Measurements from ENCODE around the gene IQCN.

IQCN gene

GRCh38 chr19:18317961-18318800 lies 43.9 kb upstream of the IQCN start:
- no peak overlapping the region for H3K4me3 ChIP-seq (replicated peaks in 1 of 2; ENCODE audit: low read depth in 2 of 2, low read length in 2 of 2)
- DNase-seq (ENCODE audit: low read depth in 2 of 2), result no peak

GRCh38 chr19:18313398-18313797 lies 39.1 kb upstream of the IQCN start:
- no peak for DNase-seq (ENCODE audit: low read depth in 2 of 2)
- H3K4me3 ChIP-seq (replicated peaks in 1 of 2; ENCODE audit: low read depth in 2 of 2, low read length in 2 of 2), result no peak overlapping the region
- no peak for TF ChIP-seq CTCF (IDR thresholded peaks at IDR 0.05; ENCODE audit: low read depth, low read length)

More at GRCh38 chr19:18317961-18318800, 43.9 kb upstream of the IQCN start:
- TF ChIP-seq CTCF (IDR thresholded peaks at IDR 0.05; ENCODE audit: low read depth, low read length), result no peak

GRCh38 chr19:18312092-18312534 lies 37.9 kb upstream of the IQCN start:
- no peak overlapping the region for H3K4me3 ChIP-seq (replicated peaks in 1 of 2; ENCODE audit: low read depth in 2 of 2, low read length in 2 of 2)
- TF ChIP-seq CTCF (IDR thresholded peaks at IDR 0.05; ENCODE audit: low read depth, low read length), result no peak
- DNase-seq (ENCODE audit: low read depth in 2 of 2), result no peak

GRCh38 chr19:18311502-18312091 lies 37.3 kb upstream of the IQCN start:
- no peak overlapping the region for H3K4me3 ChIP-seq (replicated peaks in 1 of 2; ENCODE audit: low read depth in 2 of 2, low read length in 2 of 2)
- TF ChIP-seq CTCF (IDR thresholded peaks at IDR 0.05; ENCODE audit: low read depth, low read length), result no peak
- DNase-seq (ENCODE audit: low read depth in 2 of 2), result no peak

GRCh38 chr19:18310966-18311365 lies 36.7 kb upstream of the IQCN start:
- TF ChIP-seq CTCF (IDR thresholded peaks at IDR 0.05; ENCODE audit: low read depth, low read length), result no peak
- H3K4me3 ChIP-seq (replicated peaks in 1 of 2; ENCODE audit: low read depth in 2 of 2, low read length in 2 of 2), result no peak overlapping the region
- DNase-seq (ENCODE audit: low read depth in 2 of 2), result no peak

- no peak for DNase-seq (ENCODE audit: low read depth in 2 of 2)
- TF ChIP-seq CTCF (IDR thresholded peaks at IDR 0.05; ENCODE audit: low read depth, low read length), result no peak
Observed at GRCh38 chr19:18310118-18310909, 36.1 kb upstream of the IQCN start.

More at GRCh38 chr19:18310118-18310909, 36.1 kb upstream of the IQCN start:
- no peak overlapping the region for H3K4me3 ChIP-seq (replicated peaks in 1 of 2; ENCODE audit: low read depth in 2 of 2, low read length in 2 of 2)
